CD1c-positive myeloid dendritic cell (primary cell): ENCODE results near the gene KLHL17.
"Not testable (repeated sequence)": the region's sequence is repeated elsewhere in the genome, so short reads cannot be mapped to it uniquely, and the experiment has no call there.

ENCODE experiments used
- DNase-seq: peaks from one replicate; pipeline ENCODE4 v3.0.0-alpha.2; 2016; ENCODE audit errors: extremely low spot score

KLHL17 gene

DNA sequence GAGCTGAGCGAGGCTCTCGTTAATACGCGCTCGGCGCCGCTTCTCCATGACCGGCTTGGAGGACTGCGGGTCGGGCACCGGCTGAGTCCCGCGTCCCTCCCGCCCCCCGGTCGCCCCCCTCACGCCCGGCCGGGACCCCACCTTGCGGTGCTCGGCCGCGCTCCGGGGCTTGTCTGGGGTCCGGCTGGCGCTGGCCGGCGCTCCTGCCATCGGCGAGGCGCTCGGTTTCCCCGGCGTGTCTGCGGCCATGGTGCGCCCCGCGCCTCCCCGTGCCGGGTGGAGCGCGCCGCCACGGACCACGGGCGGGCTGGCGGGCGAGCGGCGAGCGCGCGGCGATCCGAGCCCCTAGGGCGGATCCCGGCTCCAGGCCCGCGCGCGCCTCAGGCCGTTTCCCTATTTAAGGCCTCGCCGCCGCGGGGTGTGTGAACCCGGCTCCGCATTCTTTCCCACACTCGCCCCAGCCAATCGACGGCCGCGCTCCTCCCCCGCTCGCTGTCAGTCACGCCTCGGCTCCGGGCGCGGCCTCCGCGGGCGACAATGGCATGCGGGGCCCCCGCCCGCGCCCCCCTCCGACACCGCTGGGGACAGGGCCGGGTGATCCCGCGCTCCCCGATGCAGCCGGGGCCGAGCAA, 39.5 kb downstream of the KLHL17 start, which contains the start of gene HES4:
Gene HES4, minus strand, starts transcription at position 373 of the 632 bp plus-strand sequence. Its CDS starts 124 bp downstream, at position 249.
- peak; percentile 73 for DNase-seq

DNA sequence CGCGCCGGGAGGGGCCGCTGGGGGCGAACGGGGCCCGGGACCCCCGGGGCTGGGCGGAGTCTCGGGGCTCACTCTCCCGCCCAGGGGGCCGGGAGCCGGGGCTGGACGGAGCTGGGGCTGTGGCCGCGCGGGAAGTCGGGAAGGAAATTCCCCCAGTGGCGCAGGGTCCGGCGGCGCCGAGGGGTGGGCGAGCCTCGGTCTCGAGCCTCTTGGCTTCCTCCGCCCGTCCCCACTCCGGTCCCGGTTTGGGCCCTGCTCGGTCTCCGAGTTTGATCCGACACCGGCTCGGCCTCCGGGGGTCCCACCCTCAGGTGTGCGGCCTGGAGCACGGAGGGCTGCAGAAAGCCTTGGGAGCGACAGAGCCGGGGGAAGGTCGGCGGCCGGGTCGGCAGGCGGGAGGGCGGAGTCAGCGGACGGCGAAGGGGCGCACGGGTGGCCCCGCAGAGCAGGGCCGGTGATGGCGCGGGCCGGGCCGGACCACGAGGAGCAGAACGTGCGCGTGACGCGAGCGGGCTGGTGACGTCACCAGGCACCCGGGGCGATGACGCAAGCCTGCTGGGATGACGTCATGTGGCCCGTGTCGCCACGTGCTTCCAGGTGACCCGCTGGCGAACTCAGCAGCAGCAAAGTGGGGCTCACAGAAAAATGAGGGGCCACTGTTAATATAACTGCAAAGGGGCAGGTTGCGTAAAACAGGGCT, 40.1 kb downstream of the KLHL17 start:
- peak; percentile 72 for DNase-seq

DNA sequence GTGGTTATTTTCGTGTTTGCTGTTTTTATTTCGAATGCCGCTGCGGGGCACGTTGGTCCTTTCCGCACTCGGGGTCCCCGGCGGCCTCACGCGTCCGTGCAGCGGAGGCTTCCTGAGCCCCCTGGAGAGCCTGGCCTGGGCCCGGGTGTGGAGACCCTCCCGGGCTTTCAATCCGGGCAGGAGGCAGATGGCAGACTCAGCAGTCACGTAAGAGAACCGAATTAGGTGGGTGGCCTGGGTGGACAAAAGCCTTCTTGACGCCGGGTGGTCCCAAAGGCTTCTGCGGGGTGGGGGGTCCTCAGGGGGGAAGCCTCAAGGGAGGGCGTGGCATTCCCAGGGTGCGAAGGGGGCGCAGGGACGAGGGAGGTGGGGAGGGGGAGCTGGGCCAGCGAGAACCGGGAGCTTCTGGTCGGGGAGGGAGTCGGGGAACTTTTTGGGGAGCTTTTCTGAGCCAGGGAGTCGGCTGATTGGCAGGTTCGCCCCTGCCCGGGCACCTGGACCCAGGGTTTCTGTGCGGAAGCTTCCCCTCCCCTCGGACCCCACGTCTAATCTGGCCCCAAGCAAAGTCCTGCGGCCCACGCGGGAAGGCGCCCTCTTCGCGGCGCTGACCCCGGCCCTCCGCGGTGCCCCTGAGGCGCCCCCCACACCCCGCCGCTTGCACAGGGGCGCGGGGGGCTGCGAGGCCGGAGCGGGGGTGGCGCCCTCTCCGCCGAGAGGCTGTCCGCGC, 40.8 kb downstream of the KLHL17 start:
- no peak for DNase-seq

DNA sequence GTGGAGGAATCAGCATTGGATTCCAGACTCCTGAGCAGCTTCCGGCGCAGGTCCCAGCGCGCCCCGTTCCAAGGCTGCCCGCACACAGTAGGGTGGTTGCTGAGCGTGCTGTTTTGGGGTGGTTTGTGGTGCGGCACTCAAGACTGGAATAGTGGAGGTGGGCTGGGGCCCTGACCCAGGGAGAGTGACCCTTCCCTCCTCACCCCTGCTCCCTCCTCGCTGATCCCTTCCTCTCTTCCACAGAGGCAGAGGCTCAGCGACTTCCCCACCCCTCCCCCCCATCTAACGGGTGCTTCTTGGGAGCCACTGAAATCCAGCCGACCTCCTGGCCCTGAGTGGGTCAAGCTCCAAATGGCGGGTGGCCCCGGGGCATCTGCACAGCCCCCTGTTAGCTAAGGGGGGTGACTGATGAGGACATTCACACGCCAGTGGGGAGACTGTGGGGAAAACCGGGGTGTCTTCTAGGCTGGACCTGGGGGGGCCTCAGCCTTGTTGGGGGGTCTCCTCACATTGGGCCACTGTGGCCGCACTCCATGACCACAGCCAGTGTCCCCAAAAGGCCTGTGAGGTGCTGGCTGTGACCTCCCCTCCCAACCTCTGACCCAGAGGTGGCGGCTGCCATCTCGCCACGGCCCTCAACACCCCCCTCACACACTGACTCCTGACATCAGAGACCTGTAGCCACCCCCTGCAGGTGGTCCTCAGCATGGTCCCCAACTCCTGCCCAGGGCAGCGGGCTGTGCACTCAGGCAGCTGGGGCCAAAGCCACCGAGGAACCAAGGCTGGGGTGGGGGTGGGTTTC, 43.4 kb downstream of the KLHL17 start:
- no peak for DNase-seq

DNA sequence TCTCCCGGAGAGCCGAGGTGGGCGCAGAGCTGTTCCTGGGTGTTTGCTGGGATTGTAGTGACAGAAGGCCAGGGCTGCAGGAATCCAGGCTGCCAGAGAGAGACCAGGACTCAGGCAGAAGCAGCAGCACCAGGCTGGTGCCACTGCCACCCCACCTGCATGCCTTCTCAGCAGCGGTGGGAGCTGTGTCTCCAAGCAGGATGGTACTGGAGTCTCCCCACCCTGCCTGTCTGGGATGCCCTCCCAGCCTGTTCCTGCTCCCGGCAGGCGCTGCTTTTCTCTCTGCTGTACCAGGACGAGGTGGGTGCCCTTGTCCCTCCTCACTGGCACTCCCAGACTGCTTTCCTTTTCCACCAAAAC, 44.0 kb downstream of the KLHL17 start:
- DNase-seq, result no peak

DNA sequence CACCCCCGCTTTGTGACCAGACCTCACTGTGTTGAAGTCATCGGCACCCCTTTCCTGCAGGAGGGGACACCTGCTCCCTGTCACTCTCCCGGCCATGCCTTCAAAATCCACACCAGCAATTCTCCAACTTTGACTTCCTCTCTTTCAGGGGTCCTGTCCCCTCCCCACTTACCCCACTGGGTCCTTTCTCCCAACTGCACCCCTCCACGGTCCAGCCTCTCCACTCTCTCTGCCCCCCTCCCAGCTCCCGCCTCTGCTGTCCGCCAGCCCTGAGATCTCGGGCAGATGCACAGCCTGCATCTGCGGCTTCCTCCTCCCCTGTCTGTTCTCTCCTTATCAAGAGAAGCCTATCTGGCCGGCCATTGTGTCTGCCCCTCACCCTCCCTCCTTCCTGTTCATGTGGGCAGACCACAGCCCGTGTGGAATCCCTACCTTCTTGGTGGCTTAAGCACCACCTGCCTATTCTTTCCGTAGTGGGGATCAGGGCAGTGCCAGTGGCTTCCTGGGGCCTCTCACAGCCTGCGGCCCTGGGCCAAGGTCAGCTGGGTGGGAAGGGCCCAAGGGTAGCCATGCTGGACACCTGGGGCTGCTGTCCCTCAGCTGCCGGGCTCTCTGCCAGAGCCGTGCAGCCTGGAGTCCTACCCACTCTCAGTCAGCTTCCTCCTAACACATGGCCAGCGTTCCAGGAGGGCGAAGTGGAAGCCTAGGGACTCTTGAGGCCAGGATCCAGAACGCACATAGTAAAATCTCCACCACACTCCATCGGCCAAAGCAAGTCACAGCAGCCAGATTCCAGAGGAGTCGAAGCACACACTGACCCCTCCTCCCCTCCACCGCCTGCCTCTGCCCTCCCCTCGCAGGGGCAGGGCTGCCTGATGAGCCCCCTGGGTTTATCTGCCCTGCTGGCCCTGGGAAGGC, 44.7 kb downstream of the KLHL17 start:
- peak; percentile 42 for DNase-seq

DNA sequence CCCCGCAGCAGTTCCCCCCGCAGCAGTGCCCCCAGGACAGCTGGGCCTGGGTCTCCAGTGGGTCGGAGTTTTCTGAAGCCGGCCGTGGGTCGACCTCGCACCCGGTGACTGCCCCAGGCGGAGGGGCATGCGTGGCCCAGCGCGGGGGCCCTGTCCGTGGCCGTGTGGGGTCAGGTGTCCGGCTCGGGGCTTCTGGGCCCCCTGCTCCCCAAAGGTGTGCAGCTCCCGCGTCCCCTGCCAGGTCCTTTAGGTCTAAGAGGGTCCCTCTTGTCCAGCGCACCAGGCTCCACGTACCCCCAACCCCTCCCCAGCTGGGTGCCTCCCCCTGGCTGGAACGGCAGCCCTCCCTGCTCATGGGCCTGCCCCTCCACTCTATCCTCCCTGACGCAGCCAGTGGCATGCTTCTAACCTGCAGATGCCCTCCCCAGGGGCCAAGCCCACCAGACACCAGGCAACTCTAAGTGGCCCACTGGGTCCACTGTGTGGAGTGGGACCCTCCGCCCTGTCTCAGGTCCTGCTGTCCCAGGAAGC, 45.5 kb downstream of the KLHL17 start:
- no peak for DNase-seq

DNA sequence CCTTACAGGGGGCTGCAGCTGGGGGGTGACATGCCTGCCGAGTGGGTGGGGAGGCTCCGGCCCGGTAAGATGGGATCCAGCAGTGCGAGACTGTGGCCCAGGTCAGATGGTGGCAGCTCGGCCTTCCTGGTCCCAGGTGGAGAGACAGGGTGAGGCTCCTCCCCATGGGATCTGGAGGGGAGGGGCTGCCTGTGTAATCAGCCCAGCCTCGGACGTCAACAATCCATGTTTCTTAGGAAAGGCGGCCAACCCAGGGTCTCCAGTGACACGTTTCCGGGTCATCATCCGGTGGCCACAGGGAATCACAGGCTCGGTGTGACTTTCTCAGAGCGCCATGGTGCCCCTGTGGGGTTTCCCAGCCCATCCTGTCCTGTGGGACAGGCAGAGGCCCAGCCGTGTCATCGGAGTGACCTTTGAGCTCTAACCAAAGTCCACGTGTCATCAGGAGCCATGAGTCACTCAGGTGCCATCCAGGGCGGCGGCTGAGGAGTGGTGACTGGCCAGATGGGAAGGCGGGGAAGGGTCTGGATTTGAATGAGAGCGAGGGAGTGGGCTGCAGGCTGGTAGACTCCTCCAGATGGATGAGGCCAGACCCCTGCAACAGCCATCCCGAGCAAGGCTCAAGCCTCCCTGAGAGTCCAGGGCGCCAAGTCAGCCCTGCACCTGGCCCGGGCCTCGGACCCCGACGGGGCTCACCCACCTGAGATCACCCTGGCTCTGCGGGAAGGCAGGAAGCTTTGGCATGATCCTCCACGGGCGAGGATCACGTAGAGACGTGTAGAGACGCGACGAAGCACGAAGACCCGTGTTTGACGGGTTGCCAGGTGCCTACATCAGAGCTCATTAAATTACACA, 46.1 kb downstream of the KLHL17 start:
- no peak for DNase-seq

DNA sequence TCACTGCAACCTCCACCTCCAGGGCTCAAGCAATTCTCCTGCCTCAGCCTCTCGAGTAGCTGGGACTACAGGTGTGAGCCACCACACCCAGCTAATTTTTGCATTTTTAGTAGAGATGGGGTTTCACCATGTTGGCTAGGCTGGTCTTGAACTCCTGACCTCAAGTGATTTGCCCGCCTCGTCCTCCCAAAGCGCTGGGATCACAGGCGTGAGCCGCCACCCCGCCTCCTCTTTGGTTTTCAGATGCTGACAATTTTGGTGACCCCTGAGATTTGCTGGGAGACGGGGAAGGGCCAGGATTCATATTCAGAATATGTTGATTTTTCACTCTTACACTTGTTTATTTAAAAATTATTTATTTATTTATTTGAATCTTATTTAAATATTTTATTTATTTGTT, 49.7 kb downstream of the KLHL17 start:
- not testable (repeated sequence) for DNase-seq

DNA sequence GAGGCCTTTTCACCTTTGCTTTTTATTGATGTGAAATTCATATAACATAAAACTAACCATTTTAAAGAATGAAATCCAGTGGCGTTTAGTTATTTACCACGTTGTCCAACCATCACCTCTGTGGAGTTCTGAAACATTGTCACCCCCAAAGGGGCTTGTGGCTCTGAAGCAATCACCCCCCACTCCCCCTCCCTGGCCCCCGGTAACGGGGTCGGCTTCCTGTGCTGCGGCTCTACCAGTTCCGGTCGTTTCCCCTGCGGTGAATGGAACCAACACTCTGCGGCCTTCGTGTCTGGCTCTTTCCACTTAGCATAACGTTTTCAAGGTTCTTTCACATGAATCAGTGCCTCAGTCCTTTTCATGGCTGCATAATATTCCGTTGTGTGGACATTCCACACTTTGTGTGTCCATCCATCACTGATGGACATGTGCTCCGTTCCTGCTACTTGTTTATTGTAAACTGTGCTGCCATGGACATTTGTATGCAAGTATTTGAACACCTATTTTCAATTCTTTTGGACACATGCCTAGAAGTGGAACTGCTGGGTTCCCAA, 51.1 kb downstream of the KLHL17 start:
- no peak for DNase-seq

DNA sequence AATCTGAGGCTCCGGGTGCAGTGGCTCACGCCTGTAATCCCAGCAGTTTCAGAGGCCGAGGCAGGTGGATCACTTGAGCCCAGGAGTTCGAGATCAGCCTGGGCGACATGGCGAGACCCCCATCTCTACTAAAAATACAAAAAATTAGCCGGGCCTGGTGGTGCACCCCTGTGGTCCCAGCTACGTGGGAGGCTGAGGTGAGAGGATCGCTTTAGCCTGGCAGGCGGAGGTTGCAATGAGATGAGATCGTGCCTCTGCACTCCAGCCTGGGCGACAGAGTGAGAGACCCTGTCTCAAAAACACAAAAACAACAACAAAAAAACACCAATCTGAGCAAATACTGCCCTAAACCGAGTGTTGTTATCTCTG, 52.3 kb downstream of the KLHL17 start:
- not testable (repeated sequence) for DNase-seq

DNA sequence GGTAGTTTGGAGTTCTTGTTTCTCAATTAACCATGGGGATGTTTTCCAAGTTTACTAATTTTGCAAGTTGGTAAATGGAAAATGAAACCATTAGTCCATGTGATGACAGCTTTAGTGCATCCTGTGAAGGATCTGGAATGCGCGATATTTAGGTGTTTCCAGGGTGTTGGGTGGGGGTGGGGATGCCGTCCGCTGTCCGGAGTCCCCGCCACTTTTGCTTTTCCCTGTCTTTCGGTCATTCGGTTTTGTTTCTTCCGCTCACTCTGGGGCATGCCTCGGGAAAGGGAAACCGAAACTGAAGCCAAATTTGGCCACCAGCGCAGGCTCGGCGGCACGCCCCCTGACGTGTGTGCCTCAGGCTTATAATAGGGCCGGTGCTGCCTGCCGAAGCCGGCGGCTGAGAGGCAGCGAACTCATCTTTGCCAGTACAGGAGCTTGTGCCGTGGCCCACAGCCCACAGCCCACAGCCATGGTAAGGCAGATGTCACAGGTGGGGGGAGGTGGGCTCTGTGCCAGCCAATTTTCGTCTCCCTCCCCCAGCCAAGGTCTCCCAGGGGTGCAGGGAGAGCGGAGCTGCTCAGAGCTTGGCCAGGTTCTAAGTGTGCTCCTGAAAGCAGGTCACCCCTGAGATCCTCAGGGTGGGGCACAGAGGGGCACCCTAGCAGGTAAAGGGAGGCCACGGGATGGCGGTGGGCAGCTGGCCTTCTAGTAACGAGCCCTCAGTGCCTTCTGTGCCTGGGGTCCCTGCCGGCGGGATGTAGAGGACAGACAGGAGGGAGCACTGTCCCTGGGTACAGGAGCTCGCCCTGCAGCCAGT, 52.9 kb downstream of the KLHL17 start, which contains the start of gene ISG15:
Gene ISG15, plus strand, starts transcription at position 393 of the 817 bp plus-strand sequence. Its CDS starts 77 bp downstream, at position 470.
- DNase-seq, result peak; percentile 93

DNA sequence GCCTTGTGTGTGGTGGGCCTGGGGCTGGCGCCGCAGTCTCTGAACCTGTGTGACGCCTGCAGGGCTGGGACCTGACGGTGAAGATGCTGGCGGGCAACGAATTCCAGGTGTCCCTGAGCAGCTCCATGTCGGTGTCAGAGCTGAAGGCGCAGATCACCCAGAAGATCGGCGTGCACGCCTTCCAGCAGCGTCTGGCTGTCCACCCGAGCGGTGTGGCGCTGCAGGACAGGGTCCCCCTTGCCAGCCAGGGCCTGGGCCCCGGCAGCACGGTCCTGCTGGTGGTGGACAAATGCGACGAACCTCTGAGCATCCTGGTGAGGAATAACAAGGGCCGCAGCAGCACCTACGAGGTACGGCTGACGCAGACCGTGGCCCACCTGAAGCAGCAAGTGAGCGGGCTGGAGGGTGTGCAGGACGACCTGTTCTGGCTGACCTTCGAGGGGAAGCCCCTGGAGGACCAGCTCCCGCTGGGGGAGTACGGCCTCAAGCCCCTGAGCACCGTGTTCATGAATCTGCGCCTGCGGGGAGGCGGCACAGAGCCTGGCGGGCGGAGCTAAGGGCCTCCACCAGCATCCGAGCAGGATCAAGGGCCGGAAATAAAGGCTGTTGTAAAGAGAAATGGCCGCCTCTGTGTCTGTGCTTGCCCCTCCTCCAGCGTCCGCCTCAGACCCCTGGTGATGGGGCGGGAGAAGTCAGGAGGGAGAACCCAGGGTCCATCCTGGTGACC, 53.7 kb downstream of the KLHL17 start:
- DNase-seq, result no peak

DNA sequence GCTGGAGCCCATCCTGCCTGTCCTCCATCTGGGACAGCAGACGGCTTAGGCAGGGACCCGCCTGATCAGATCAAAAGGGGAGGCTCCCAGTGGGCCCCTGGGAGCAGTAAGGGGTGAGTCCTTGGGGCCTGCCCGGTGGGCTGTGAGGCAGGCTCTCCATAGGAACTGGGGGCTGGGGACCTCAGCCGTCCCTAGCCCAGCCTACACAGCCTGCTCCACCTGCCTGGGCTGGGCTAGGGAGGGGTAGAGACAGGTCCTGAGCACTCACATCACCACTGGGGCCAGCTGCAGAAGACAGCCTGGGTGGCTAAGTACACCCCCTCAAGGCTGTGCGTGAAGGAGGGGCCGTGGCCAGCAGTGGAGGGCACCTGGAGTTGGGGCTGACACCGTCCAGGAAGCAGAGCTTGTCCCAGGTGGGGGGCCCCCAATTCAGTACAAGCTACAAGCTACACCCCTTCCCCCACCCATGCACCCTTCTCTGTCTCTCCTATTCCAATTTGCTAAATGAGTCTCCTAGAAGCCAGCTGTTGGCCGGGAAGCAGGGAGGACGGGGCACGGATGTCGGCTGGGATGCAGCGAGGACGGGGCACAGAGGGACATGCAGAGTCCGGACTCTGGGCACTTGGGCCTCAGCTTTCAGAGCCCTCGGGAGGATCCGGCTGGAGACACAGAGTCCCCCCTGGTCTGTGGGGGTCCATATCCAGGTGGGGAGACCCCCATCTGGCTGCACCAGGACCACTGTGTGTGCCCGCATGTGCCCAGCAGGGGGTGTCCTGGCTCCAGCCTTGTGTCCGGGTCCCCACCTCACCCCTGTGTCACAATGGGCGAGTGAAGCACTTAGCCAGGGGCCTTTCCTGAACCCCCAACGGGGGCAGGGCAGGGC, 54.7 kb downstream of the KLHL17 start:
- no peak for DNase-seq
